Hepatocyte (in vitro differentiated cells): ENCODE results near the gene CDC123.

ENCODE experiments used
- EZH2 ChIP-seq: fragments of 200-600 bp; sonication (generic); IDR thresholded peaks from 2 replicates; pipeline ENCODE4 v1.6.1; 2016; ENCODE audit warnings: antibody characterized with exemption, mild to moderate bottlenecking, borderline replicate concordance
- EZH2phosphoT487 ChIP-seq: fragments of 200-600 bp; sonication (generic); IDR thresholded peaks from one replicate; pipeline ENCODE4 v1.6.1; 2018; ENCODE audit warnings: antibody characterized with exemption, mild to moderate bottlenecking, low read depth, moderate library complexity; ENCODE audit not compliant: unreplicated experiment, severe bottlenecking
- TF ChIP-seq, protein P1 (sequence below): fragments of 200-600 bp; sonication (generic); IDR thresholded peaks from 2 replicates; pipeline ENCODE4 v1.5.1; 2016; ENCODE audit warnings: antibody characterized with exemption, mild to moderate bottlenecking; ENCODE audit not compliant: poor library complexity

- TF ChIP-seq EZH2 (no peak), EZH2phosphoT487 (no peak)
- TF ChIP-seq, protein P1, sequence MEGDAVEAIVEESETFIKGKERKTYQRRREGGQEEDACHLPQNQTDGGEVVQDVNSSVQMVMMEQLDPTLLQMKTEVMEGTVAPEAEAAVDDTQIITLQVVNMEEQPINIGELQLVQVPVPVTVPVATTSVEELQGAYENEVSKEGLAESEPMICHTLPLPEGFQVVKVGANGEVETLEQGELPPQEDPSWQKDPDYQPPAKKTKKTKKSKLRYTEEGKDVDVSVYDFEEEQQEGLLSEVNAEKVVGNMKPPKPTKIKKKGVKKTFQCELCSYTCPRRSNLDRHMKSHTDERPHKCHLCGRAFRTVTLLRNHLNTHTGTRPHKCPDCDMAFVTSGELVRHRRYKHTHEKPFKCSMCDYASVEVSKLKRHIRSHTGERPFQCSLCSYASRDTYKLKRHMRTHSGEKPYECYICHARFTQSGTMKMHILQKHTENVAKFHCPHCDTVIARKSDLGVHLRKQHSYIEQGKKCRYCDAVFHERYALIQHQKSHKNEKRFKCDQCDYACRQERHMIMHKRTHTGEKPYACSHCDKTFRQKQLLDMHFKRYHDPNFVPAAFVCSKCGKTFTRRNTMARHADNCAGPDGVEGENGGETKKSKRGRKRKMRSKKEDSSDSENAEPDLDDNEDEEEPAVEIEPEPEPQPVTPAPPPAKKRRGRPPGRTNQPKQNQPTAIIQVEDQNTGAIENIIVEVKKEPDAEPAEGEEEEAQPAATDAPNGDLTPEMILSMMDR, result no peak
Observed at GRCh38 chr10:12150163-12150562, 45.8 kb upstream of the CDC123 start.
